Measurements from ENCODE around the gene SLC34A1.

The SLC34A1 gene

DNA sequence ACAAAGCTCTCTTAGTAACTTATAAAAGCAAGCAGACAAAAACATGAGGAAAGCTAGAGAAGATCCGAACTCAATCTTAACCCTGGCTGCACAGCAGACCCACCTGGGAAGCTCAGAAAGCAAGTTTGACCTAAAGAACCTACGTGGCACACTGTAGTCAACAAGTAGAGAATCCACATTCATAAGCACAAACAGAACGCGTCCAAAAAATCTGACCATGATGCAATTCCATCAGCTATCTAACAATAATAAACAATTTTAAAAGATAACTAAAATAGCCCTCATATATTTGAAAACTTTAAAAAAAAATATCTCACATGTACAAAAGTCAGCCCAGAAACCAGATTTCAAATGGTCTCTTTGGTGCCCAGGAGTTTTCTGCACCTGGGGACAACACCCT is 37.4 kb upstream of the SLC34A1 start:
- Histone ChIP-seq H3K9ac (ENCODE audit: low read depth, low read length) (no peak overlapping the region), H3K9me3 (replicated peaks; ENCODE audit: low read length) (no peaks in the 10 kb centered on the region), H3K27me3 (ENCODE audit: control insufficient read depth, insufficient read depth, low read length) (no peaks in the 10 kb centered on the region), H3K4me3 (ENCODE audit: low read length) (no peak overlapping the region), H3K36me3 (ENCODE audit: insufficient read depth, low read length) (peaks cover 27% of the 10 kb centered on the region), H3K4me2 (ENCODE audit: low read length) (no peak overlapping the region), H3K4me1 (ENCODE audit: control insufficient read depth, insufficient read depth, low read length) (peaks cover 19% of the 10 kb centered on the region)

DNA sequence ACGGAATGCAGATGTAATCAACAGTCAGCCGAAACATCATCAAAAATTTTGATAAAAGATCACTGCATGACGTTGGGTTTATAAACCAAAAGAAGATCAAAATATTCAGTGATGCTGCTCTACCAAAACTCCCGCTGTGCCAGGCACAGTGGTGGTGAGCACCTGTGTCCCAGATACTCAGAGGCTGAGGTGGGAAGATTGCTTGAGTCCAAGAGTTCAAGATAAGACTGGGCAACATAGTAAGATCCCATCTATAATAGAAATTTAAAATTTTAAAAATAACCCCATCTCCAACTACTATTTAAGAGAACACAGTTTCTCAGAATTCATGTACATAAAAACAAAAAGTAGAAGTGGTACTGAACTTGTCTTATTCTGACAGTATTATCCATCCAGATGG is 36.5 kb upstream of the SLC34A1 start:
- no peaks in the 10 kb centered on the region for H3K27me3 ChIP-seq (ENCODE audit: control insufficient read depth, insufficient read depth, low read length)
- H3K4me3 ChIP-seq (ENCODE audit: low read length): no peak overlapping the region
- H3K9me3 ChIP-seq (replicated peaks; ENCODE audit: low read length): no peaks in the 10 kb centered on the region
- peaks cover 27% of the 10 kb centered on the region for H3K36me3 ChIP-seq (ENCODE audit: insufficient read depth, low read length)
- H3K4me1 ChIP-seq (ENCODE audit: control insufficient read depth, insufficient read depth, low read length): peaks cover 23% of the 10 kb centered on the region
- no peak overlapping the region for H3K9ac ChIP-seq (ENCODE audit: low read depth, low read length)
- no peak overlapping the region for H3K4me2 ChIP-seq (ENCODE audit: low read length)

DNA sequence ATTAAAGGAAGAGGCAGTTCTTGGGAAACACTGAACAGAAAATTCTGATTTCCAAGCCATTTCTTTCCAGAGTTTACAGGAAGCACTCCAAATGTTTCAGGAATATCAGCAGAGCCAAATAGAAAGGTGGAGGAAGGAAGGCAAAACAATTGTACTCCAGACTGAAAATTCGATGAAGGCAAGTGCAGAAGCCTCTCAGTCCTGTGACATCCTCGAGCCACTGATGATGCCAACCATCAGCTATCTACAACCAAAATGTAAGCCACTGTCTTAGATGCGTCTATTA is 34.9 kb upstream of the SLC34A1 start:
- peaks cover 20% of the 10 kb centered on the region for H3K36me3 ChIP-seq (ENCODE audit: insufficient read depth, low read length)
- H3K4me1 ChIP-seq (ENCODE audit: control insufficient read depth, insufficient read depth, low read length): peaks cover 23% of the 10 kb centered on the region
- H3K9ac ChIP-seq (ENCODE audit: low read depth, low read length): no peak overlapping the region
- no peaks in the 10 kb centered on the region for H3K27me3 ChIP-seq (ENCODE audit: control insufficient read depth, insufficient read depth, low read length)
- H3K4me3 ChIP-seq (ENCODE audit: low read length): no peak overlapping the region
- H3K4me2 ChIP-seq (ENCODE audit: low read length): peak overlapping the region; percentile 98
- no peaks in the 10 kb centered on the region for H3K9me3 ChIP-seq (replicated peaks; ENCODE audit: low read length)

DNA sequence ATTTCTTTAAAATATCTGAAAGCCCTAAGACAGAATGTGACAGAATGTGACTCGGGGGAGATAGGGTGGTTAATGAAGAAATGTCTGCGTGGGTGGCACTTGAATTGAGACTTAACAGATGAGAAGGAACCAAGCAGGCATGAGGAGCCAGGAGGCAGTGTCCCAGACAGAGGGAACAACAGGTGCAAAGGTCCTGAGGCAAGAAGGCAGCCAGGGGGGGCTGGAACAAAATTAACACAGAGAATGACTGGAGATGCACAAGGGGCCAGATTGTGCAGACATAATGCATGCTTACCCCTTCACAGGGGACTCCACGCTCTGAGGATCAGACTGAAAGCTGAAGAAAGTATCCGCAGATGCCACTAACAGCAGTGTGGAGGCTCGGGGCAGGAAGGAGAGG is 34.5 kb upstream of the SLC34A1 start:
- H3K9me3 ChIP-seq (replicated peaks; ENCODE audit: low read length): no peaks in the 10 kb centered on the region
- peaks cover under 1% of the 10 kb centered on the region for H3K27me3 ChIP-seq (ENCODE audit: control insufficient read depth, insufficient read depth, low read length)
- peaks cover 23% of the 10 kb centered on the region for H3K4me1 ChIP-seq (ENCODE audit: control insufficient read depth, insufficient read depth, low read length)
- peak overlapping the region; percentile 98 for H3K4me2 ChIP-seq (ENCODE audit: low read length)
- peaks cover 20% of the 10 kb centered on the region for H3K36me3 ChIP-seq (ENCODE audit: insufficient read depth, low read length)
- H3K4me3 ChIP-seq (ENCODE audit: low read length): peak overlapping the region; percentile 74
- H3K9ac ChIP-seq (ENCODE audit: low read depth, low read length): no peak overlapping the region

DNA sequence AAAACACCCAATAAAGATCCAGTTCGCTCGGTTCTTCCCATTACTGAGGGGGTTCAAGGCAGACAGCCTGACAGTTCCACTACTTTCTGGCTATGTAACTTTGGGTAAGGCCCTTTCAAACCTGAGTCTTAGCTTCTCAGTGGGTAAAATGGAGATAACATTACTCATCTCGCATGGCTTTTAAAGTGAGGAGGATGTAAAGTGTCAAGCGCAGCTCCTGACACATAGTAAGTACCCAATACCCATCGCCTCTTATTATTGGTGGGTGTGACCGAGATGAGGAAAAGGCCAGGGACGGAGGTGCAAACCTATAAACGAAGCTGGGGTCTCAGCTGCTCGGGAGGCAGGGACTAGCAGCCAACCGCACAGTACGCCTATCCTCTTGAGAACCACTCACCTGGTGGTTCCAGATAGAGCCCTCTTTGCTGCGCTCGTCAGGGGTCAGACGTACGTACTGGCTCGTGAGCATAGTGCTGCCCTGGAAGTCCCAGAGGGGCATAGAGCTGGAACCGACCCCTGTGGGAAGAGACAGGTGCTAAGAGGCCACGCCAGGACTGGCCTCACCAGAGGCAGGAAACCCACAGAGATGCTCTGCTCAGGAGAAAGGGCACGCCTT is 33.4 kb upstream of the SLC34A1 start:
- Histone ChIP-seq H3K9me3 (replicated peaks; ENCODE audit: low read length) (no peaks in the 10 kb centered on the region), H3K27me3 (ENCODE audit: control insufficient read depth, insufficient read depth, low read length) (peaks cover 3% of the 10 kb centered on the region), H3K36me3 (ENCODE audit: insufficient read depth, low read length) (peaks cover 20% of the 10 kb centered on the region), H3K4me2 (ENCODE audit: low read length) (peak overlapping the region; percentile 98), H3K4me3 (ENCODE audit: low read length) (peak overlapping the region; percentile 74), H3K9ac (ENCODE audit: low read depth, low read length) (peak overlapping the region; percentile 96), H3K4me1 (ENCODE audit: control insufficient read depth, insufficient read depth, low read length) (peaks cover 23% of the 10 kb centered on the region)

DNA sequence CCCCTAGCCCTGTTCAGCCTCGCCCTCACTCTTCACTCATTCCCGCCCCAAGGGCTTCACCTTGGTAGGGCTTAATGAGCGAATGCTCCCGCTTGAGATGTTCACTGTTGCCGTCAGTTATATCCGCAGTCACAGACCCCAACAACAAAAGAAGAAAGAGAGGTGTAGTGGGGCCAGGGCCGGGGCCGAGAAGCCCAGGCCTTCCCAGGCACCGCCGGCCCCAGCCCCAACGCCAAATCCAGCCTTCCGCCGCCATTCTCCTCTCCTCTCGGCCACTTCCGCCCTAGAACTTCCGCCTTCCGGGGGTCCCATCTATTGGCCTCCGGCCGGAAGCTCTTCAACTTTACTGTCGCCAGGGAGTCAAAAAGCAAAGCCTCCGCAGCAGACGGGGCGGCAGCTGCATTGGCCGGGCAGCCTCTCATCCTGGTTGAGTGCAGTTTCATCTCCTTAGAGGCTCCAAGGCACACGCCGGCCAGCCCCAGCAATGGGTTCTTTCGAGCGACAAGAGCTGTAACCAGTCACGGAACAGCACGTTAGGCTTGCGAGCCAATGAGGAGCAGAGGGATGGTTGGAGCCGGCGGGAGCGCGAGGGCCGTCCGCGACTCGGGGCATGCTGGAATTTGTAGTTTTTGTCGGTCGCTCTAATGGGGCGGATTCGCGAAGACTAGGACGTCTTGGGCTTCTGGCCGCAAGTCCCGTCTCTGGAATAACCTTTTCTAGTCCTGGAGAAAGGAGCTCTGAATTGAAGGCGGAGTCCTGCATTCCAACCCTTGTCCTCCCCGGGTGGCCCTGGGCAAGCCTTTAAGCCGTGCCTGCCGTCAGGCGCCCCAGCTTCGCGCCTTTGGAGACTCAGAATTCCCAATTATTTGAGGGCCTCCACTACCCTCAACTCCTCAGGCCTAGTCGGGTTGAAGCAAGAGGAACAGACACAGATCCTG is 32.6 kb upstream of the SLC34A1 start, which contains the start of gene LMAN2:
Gene LMAN2 (minus strand): TSS at position 277 of the 938 bp plus-strand sequence. CDS start 21 bp downstream, at position 256.
- Histone ChIP-seq H3K9me3 (replicated peaks; ENCODE audit: low read length) (no peaks in the 10 kb centered on the region), H3K27me3 (ENCODE audit: control insufficient read depth, insufficient read depth, low read length) (peaks cover 3% of the 10 kb centered on the region), H3K4me1 (ENCODE audit: control insufficient read depth, insufficient read depth, low read length) (peaks cover 23% of the 10 kb centered on the region), H3K4me2 (ENCODE audit: low read length) (peak within 1 kb of the TSS; percentile 98), H3K36me3 (ENCODE audit: insufficient read depth, low read length) (peaks cover 15% of the 10 kb centered on the region), H3K4me3 (ENCODE audit: low read length) (peak within 1 kb of the TSS; percentile 74), H3K9ac (ENCODE audit: low read depth, low read length) (peak within 1 kb of the TSS; percentile 96)

DNA sequence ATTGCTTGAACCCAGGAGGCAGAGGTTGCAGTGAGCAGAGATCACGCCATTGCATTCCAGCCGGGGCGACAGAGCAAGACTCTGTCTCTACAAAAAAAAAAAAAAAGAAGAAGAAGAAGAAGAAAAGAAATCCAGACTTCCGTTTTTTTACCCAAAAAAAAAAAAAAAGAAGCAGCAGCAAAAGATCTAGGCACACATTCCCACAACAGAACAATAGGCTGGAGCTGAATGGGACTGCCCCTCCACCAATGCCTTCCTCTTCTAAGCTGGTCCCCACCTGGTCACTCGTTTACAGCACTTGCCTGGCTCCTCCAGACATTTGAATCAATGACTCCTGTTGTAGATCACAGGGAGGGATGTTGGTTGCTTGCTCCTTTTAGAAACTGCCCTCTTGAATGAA is 31.1 kb upstream of the SLC34A1 start:
- Histone ChIP-seq H3K4me1 (ENCODE audit: control insufficient read depth, insufficient read depth, low read length) (peaks cover 27% of the 10 kb centered on the region), H3K4me2 (ENCODE audit: low read length) (no peak overlapping the region), H3K9me3 (replicated peaks; ENCODE audit: low read length) (no peaks in the 10 kb centered on the region), H3K36me3 (ENCODE audit: insufficient read depth, low read length) (peaks cover 3% of the 10 kb centered on the region), H3K4me3 (ENCODE audit: low read length) (no peak overlapping the region), H3K9ac (ENCODE audit: low read depth, low read length) (no peak overlapping the region), H3K27me3 (ENCODE audit: control insufficient read depth, insufficient read depth, low read length) (peaks cover 17% of the 10 kb centered on the region)

DNA sequence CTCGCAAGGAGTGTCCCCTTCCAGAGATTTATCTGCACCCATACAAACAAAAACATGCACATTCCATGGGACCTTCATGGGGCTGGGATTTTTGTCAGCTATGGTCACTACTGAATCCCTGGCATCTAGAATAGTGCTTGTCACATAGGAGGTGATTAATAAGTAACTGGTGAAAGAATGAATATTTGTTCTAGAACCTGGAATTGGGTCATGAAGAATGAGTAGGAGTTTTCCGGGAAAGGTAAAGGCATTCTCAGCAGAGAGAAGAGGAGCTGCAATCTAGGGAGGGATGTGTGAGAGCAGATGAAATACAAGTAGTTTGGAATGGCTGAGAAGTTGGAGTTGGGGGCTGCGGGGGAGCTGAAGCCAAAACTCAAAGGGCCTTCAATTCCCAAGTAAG is 30.0 kb upstream of the SLC34A1 start:
- Histone ChIP-seq H3K4me2 (ENCODE audit: low read length) (no peak overlapping the region), H3K36me3 (ENCODE audit: insufficient read depth, low read length) (peaks cover 1% of the 10 kb centered on the region), H3K9me3 (replicated peaks; ENCODE audit: low read length) (no peaks in the 10 kb centered on the region), H3K9ac (ENCODE audit: low read depth, low read length) (no peak overlapping the region), H3K4me1 (ENCODE audit: control insufficient read depth, insufficient read depth, low read length) (peaks cover 24% of the 10 kb centered on the region), H3K27me3 (ENCODE audit: control insufficient read depth, insufficient read depth, low read length) (peaks cover 27% of the 10 kb centered on the region), H3K4me3 (ENCODE audit: low read length) (no peak overlapping the region)

DNA sequence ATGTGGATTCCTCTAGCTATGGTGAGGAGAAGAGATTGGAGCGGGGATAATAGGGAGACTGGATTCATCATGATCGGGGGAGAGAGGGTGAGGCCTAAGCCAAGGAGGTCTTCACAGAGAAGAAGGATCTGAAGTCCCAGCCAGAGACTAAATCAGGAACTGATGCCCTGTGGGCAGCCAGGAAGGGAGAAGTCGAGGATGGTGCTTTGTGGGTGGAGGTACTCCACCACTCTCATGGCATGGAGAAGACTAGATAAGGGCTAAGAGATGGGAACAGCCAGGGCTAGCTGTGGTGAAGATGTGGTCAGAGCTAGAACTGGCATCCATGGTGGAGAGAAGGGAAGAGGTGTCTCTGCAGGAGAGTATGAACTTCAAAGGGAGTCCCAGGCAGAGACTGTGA is 29.5 kb upstream of the SLC34A1 start:
- Histone ChIP-seq H3K4me2 (ENCODE audit: low read length) (no peak overlapping the region), H3K36me3 (ENCODE audit: insufficient read depth, low read length) (no peaks in the 10 kb centered on the region), H3K9me3 (replicated peaks; ENCODE audit: low read length) (no peaks in the 10 kb centered on the region), H3K27me3 (ENCODE audit: control insufficient read depth, insufficient read depth, low read length) (peaks cover 32% of the 10 kb centered on the region), H3K4me3 (ENCODE audit: low read length) (no peak overlapping the region), H3K4me1 (ENCODE audit: control insufficient read depth, insufficient read depth, low read length) (peaks cover 21% of the 10 kb centered on the region), H3K9ac (ENCODE audit: low read depth, low read length) (no peak overlapping the region)

DNA sequence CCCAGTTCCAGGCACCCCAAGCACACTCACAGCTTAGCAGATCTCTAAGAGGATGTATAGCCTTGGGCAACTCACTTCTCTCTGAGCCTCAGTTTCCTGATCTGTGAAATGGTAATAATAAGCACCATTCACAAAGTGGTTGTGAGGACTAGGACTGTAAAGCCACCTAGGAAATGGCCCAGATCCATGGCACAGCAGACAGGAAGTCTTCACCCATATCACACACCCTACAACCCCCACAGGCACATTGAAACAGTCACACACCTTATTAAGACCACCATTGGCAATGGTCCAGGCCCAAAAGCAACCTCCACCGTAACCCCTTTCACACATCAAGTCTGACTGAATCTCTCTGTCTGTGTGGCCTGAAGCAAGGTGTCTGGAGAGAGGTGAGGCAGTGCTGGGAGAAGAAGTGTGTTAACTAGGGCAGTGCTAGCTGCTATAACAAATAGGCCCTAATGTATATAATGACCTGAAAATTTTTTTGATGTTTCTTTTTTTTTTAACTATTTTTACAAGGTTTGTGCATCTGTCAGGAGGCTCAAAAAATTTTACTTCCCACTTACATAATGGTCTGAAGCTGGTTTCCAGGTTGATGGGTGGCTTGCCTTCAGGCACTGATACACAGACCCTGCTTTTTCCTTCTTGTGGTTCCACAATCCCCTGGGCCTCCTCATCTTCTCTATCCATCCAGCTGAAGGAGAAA is 28.9 kb upstream of the SLC34A1 start:
- H3K4me2 ChIP-seq (ENCODE audit: low read length): no peak overlapping the region
- H3K9ac ChIP-seq (ENCODE audit: low read depth, low read length): no peak overlapping the region
- no peak overlapping the region for H3K4me3 ChIP-seq (ENCODE audit: low read length)
- H3K27me3 ChIP-seq (ENCODE audit: control insufficient read depth, insufficient read depth, low read length): peaks cover 36% of the 10 kb centered on the region
- H3K4me1 ChIP-seq (ENCODE audit: control insufficient read depth, insufficient read depth, low read length): peaks cover 15% of the 10 kb centered on the region
- no peaks in the 10 kb centered on the region for H3K9me3 ChIP-seq (replicated peaks; ENCODE audit: low read length)
- no peaks in the 10 kb centered on the region for H3K36me3 ChIP-seq (ENCODE audit: insufficient read depth, low read length)

DNA sequence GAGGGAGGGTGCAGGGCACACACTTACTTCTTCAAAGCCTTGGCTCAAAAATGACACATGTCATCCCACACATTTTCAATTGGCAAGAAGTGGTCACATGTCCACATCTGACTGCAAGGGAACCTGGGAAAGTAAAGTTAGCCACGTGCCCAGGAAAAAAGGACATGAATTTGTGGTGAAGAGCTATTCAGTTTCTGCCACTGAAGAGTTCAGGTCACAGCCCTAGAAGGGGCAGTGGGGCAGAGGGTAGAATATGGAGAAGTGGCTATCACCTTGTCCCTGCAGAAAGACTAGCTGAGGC is 28.4 kb upstream of the SLC34A1 start:
- no peak overlapping the region for H3K4me3 ChIP-seq (ENCODE audit: low read length)
- no peaks in the 10 kb centered on the region for H3K9me3 ChIP-seq (replicated peaks; ENCODE audit: low read length)
- H3K4me1 ChIP-seq (ENCODE audit: control insufficient read depth, insufficient read depth, low read length): peaks cover 10% of the 10 kb centered on the region
- peaks cover 36% of the 10 kb centered on the region for H3K27me3 ChIP-seq (ENCODE audit: control insufficient read depth, insufficient read depth, low read length)
- H3K4me2 ChIP-seq (ENCODE audit: low read length): no peak overlapping the region
- H3K9ac ChIP-seq (ENCODE audit: low read depth, low read length): no peak overlapping the region
- H3K36me3 ChIP-seq (ENCODE audit: insufficient read depth, low read length): no peaks in the 10 kb centered on the region
